GM19099 (cell line): ENCODE measurements around the gene UTS2B.

Experiments
- POLR2A ChIP-seq: IDR thresholded peaks from 3 replicates; pipeline ENCODE4 v1.6.1; 2011; ENCODE audit warnings: low read depth; ENCODE audit not compliant: insufficient read length; ENCODE audit errors: extremely low read depth

The UTS2B gene

GRCh38 chr3:191257286-191257685 lies 73.0 kb downstream of the UTS2B start:
- no peak for TF ChIP-seq POLR2A

GRCh38 chr3:191256405-191256804 lies 73.9 kb downstream of the UTS2B start:
- TF ChIP-seq POLR2A: no peak

GRCh38 chr3:191255156-191255555 lies 75.2 kb downstream of the UTS2B start:
- TF ChIP-seq POLR2A: no peak

GRCh38 chr3:191254098-191254873 lies 76.0 kb downstream of the UTS2B start:
- TF ChIP-seq POLR2A: no peak

DNA sequence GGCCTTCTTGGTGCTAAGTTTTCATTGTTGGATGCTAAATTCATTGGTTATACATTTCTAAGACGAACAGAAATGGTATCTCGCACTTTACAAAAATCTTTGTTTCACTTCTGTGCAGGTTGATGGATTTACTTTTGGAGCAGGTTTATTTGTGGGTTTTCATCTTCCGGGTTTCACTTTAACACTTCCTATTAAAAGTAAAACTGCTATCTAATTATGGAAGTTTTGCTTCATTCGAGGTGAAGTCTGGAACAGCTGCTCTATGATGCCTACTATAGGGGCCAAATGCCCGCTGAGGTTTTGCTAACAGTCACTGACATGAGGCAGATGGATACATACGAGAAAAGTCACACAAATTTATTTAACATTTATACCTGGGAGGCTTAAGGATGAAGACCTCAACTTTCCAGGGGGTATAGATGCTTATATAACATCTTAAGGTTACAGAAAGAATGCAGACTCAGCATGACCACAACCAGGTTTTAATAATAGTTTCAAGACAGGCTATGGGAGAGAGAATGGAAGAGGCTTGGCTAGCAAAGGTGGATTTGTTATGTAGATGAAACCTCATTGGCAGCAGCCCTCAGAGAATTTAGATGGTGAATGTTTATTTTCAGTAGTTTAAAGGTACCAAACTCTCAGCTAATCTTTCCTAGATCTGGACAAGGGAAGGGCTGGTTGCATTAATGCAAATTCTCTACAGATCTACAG lies 77.1 kb downstream of the UTS2B start:
- TF ChIP-seq POLR2A: no peak

GRCh38 chr3:191246630-191247029 lies 83.7 kb downstream of the UTS2B start:
- no peak for TF ChIP-seq POLR2A

GRCh38 chr3:191244242-191244867 lies 86.0 kb downstream of the UTS2B start:
- TF ChIP-seq POLR2A: no peak

- TF ChIP-seq POLR2A: no peak
These were observed 89.8 kb downstream of the UTS2B start for GRCh38 chr3:191240486-191240885.

DNA sequence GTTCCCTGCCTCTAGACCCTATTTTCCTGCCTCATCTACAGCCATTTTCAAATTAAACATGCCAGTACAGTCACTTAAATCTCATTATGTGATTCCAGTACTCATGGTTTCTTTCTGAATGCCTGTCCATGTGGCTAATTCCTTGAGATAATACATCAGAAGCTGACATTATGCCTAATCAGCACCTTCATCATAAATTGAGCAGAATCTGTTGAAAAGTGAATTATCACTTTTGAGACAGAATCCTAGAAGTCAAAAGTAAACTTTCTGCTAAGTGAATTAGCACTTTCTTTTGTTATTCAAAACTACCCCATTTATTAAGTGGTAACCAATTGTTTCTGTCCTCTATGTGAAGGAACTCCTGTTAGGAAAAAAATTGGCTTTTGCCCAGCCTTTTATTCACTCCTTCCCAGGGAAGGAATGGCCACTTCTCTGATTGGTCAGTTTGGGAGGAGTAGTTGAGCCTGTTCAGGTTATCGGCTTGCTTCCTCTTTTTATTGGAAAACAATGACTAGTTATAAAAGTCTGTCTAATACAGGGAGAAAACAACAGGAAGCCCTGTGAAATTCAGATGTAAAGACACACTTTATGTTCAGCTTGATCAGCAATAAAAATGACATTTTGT lies 90.8 kb downstream of the UTS2B start:
- TF ChIP-seq POLR2A: no peak

DNA sequence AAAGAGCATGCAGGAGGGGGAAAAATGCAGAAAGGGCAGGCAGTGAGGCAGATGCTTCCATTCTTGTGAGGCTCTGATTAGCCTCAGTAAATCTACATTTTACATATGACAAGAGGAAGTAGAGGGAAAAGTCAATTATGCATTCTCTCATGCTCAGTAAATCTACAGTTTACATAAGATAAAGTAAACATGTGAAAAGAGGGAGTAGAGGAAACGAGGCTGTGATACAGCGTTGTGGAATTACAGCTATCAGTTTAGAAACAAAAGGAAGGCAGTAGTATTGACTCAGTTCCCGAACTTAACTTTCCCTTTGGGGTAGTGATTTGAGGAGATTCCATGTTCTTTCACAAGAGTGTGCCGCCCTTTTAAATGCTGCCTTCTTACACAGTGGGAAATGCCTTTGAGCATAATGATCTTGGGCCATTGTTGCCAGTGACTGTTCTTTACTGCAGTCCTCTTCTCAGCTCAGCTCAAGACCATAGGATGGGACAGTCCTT lies 92.0 kb downstream of the UTS2B start:
- no peak for TF ChIP-seq POLR2A

GRCh38 chr3:191237047-191237882 lies 93.1 kb downstream of the UTS2B start:
- no peak for TF ChIP-seq POLR2A

GRCh38 chr3:191236646-191237045 lies 93.7 kb downstream of the UTS2B start:
- TF ChIP-seq POLR2A: no peak

DNA sequence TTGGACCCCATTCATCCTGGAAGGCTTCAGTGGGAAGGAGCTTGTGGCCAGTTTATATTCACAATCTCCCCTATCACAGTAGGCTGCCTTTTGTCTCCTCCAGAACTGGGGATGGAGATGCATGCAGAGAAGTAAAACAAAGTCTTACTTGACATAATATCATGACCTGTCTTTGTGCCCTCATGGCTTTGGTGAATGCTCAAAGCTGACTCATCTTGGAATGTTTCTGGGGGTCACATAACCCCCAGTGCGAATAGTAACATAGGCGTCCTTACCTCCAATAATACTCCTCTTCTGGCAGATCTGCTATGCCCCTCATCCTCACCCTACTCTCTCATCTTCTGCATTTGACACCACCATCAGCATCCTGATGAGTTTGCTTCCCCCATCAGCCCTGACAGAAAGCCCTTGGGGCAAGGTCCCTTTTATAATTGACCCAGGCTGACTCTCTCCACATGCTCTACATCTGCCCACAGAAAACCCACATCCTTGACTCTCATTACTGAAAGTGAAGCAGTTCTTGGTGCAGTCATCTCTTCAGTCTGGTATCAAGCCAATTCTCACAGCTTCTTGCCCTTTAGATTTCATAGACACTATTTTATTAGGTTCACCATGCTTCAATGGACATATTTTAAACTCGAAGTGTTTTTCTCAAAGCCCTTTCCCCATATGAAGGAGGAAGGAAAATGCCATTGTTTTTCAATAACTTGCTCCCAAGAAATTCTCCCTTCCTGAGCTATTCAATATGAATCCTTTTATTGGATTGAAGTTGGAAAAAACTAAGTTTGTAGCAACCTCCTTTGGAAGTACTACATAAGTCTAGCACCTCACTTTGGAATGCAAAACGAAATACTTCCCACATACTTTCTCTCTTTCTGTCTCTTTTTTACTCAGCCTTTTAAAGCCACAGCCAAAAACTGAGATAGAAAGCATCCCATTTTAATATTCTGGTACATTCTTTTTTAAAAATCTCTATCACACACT lies 94.7 kb downstream of the UTS2B start:
- TF ChIP-seq POLR2A: no peak
